ENCODE results near the gene OR2V2. TPM values are rescaled to one million over a fixed set of nuclear protein-coding genes. Genes with fewer than 3 reads are reported as not detected.

OR2V2 gene
- polyA plus RNA-seq = not detected in 2 replicates

DNA sequence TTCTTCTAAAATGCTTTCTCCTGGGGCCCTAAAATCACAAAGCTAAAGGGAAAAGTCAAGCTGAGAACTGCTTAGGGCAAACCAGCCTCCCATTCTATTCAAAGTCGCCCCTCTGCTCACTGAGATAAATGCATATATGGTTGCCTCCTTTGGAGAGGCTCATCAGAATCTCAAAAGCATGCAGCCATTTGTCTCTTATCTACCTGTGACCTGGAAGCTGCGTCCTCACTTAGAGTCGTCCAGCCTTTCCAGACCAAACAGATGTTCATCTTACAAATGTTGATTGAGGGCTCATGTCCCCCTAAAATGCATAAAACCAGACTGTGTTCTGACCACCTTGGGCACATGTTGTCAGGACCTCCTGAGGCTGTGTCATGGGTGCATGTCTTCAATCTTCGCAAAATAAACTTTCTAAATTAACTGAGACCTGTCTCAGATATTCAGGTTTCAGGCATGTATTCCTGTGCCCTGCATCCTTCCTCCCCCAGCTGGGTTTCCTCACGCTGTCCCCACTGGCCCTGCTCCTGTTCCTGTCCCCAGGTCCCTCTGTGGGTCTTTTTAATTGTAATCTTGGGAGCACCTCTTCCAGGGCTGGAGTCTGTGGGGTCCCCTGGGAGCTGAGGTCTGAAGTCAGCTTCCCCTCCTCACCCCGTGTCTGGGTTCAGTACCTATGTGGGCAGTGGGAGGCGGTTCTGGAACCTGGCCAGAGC lies at the start of gene OR2V2:
Gene OR2V2, plus strand, starts transcription at position 660 of the 710 bp plus-strand sequence. CDS start 7,357 bp downstream, outside the sequence.

GRCh38 chr5:181130832-181131496 lies 16.4 kb upstream of the OR2V2 start, which contains the start of gene OR2V1:
Gene OR2V1, minus strand, starts transcription at chr5:181131169. Its CDS starts 5,865 bp downstream, at chr5:181125304.

GRCh38 chr5:181204826-181205760 lies 57.7 kb downstream of the OR2V2 start, which contains the start of gene TRIM7:
Gene TRIM7, minus strand, starts transcription at chr5:181205196. Its CDS starts 86 bp downstream, at chr5:181205110.

Other genes starting within 250 kb of the OR2V2 start
- not detected in 2 replicates for gene BTNL8, start 248.4 kb upstream of the OR2V2 start, polyA plus RNA-seq
- not detected in 2 replicates for gene BTNL3, start 158.7 kb upstream of the OR2V2 start, polyA plus RNA-seq
- gene BTNL9, start 107.3 kb upstream of the OR2V2 start, polyA plus RNA-seq = not detected in 2 replicates
- gene OR2V1, start 16.4 kb upstream of the OR2V2 start, polyA plus RNA-seq = not detected in 2 replicates
- 0.35 TPM in 1 of 2 replicates, not detected in the other for gene TRIM7, start 57.6 kb downstream of the OR2V2 start, polyA plus RNA-seq
- gene TRIM41, start 75.7 kb downstream of the OR2V2 start, polyA plus RNA-seq = 2.4 and 3.1 TPM in 2 replicates
- gene RACK1, start 96.3 kb downstream of the OR2V2 start, polyA plus RNA-seq = 399 and 404 TPM in 2 replicates
- 13.8 and 17.9 TPM in 2 replicates for gene TRIM52, start 113.6 kb downstream of the OR2V2 start, polyA plus RNA-seq
- not detected in 2 replicates for gene OR4F3, start 219.7 kb downstream of the OR2V2 start, polyA plus RNA-seq